Effector memory CD8-positive, alpha-beta T cell (primary cell): Measurements from ENCODE around the gene IDH1.

ENCODE experiments used
- ATAC-seq: fragments of 150-1000 bp; cut with Tn5 transposase; replicated peaks from 2 replicates; pipeline ENCODE4 v1.10.0; 2021; ENCODE audit warnings: mild to moderate bottlenecking, moderate library complexity
- DNase-seq, 3 experiments: peaks; one replicate each; pipeline ENCODE4 v3.0.0; 2021
- H3K27ac Mint-ChIP-seq, 2 donors: one replicate each; pipeline ENCODE4 v1.8.0; 2022; ENCODE audit warnings: mild to moderate bottlenecking in 2 of 2, mixed read lengths in 2 of 2, moderate library complexity in 2 of 2
- H3K27me3 Mint-ChIP-seq, 2 donors: one replicate each; pipeline ENCODE4 v1.8.0; 2022; ENCODE audit warnings: mixed read lengths in 2 of 2
- H3K36me3 Mint-ChIP-seq: one replicate; pipeline ENCODE4 v1.8.0; 2022; ENCODE audit warnings: mild to moderate bottlenecking, moderate library complexity, mixed read lengths; ENCODE audit not compliant: insufficient read depth
- H3K4me1 Mint-ChIP-seq, 2 donors: one replicate each; pipeline ENCODE4 v1.8.0; 2022; ENCODE audit warnings: low read depth in 2 of 2, mixed read lengths in 2 of 2
- H3K4me3 Mint-ChIP-seq, 2 donors: one replicate each; pipeline ENCODE4 v1.8.0; 2022; ENCODE audit warnings: mild to moderate bottlenecking in 2 of 2, mixed read lengths in 2 of 2, moderate library complexity in 2 of 2
- H3K9me3 Mint-ChIP-seq, 2 donors: one replicate each; pipeline ENCODE4 v1.8.0; 2022; ENCODE audit warnings: mixed read lengths in 2 of 2

The IDH1 gene

DNA sequence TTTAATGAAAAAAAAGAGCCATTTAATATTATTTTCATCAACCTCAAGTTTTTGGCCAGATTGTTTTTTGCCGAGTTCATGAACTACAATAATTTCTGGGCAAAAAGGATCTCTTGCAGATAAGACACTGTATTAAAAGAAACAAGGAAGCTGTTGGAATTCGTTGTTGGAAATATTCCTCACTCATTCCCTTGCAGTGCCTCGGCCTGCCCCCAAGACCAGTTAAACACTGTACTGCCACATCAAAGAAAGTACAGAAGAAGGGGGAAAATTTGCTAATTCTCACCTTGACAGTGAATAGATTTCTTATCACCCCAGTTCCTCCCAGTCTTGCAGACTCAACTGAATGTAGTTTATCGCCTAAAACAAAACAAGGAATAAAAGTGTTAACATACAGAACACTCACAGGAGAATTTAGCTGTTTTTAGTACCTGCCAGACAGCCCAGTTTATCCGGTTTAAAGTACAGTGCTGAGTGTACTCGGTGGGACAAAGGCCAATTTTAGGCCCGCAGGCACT, 1.2 kb downstream of the IDH1 start:
- DNase-seq: no peak
- peak overlapping the region in 1 of 2 donors; percentile 69 for H3K27ac Mint-ChIP-seq

DNA sequence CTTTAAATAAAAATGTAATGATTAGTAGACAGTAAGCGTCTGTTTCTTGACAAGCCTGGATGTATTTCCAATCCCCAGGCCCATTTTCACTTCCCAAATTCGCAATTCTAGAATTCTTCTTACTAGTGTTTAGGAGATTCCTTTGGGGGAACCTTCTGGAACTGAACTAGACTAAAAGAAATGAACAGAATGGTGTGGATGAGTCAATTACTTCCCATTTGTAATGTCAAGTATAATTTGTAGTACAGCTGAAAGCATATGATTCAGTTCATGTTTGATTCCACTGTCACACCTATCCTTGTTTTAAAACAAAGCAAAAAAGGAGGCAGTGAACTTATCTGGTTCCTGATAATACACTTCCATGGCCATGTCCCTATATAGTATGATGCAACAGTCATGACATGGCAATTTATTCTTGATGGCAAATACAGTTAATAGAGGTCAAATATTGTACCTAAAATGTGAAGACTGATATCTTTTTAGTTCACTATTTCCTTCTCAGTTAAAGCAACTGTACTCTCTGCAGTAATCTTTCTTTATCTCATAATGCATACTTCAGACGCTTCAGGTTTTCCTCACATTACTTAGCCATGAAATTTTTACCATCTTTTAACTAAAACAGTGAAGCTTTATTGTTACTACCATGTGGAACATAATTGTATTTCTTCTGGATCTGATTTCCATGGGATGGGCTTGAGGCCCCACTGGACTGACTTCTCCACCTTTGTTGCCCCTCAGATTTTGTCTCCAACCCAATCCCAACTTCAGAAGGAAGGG, 2.0 kb downstream of the IDH1 start:
- no peak for ATAC-seq

More for the DNA sequence above, 1.2 kb downstream of the IDH1 start:
- peaks cover 17 to 21% of the 10 kb centered on the region in 2 donors for H3K4me1 Mint-ChIP-seq
- H3K36me3 Mint-ChIP-seq: peaks cover 31% of the 10 kb centered on the region
- H3K9me3 Mint-ChIP-seq: no peaks in the 10 kb centered on the region
- peak overlapping the region; percentile 91 to 95 for H3K4me3 Mint-ChIP-seq
- no peaks in the 10 kb centered on the region for H3K27me3 Mint-ChIP-seq
- no peak for ATAC-seq

DNA sequence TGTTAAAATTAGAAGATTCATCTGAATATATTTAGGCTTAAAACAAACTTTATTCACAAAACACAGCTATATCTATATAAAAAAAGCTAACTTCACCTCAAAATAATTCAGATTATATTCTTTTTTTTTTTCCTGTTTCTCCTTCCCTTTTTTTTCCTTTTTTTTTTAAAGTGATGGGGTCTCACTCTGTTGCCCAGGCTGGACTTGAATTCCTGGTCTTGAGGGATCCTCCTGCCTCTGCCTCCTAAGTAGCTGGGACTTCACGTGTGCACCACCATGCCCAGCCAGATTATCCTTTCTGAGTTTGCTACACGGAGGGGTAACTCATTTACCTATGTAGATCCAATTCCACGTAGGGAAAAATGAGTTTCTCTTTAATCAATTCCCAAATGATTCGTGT, 3.8 kb downstream of the IDH1 start:
- no peak for ATAC-seq
- H3K27ac Mint-ChIP-seq: no peak overlapping the region
- peaks cover 52% of the 10 kb centered on the region for H3K36me3 Mint-ChIP-seq
- no peak overlapping the region for H3K4me3 Mint-ChIP-seq
- no peaks in the 10 kb centered on the region for H3K9me3 Mint-ChIP-seq
- peaks cover 17 to 21% of the 10 kb centered on the region in 2 donors for H3K4me1 Mint-ChIP-seq
- DNase-seq: no peak
- no peaks in the 10 kb centered on the region for H3K27me3 Mint-ChIP-seq

More for the DNA sequence above, 2.0 kb downstream of the IDH1 start:
- Mint-ChIP-seq H3K36me3 (peaks cover 38% of the 10 kb centered on the region), H3K4me1 (peaks cover 17 to 21% of the 10 kb centered on the region in 2 donors), H3K27ac (peak overlapping the region in 1 of 2 donors; percentile 69), H3K9me3 (no peaks in the 10 kb centered on the region), H3K27me3 (no peaks in the 10 kb centered on the region), H3K4me3 (peak overlapping the region in 1 of 2 donors; percentile 95)
- DNase-seq: no peak

DNA sequence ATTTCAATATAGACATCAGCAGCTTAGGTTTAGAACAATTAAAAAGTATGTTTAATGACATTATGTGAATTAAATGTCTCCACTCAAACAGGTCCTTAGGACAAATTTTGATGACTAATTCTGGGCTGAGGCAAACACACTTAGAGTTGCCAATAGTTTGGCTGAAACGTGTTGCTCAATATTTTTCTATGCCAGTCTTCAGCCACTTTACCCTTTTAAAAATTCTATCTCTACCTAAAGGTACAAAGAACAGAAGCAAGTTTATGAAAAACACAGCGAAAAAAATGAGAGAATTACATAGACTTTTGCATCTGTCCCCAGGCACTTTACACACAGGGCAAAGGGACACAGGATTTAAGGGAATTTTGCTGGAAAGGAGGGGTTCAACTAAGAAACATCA, 4.5 kb downstream of the IDH1 start:
- Mint-ChIP-seq H3K9me3 (no peaks in the 10 kb centered on the region), H3K4me1 (peaks cover 17% of the 10 kb centered on the region in 2 donors), H3K27me3 (no peaks in the 10 kb centered on the region), H3K27ac (no peak overlapping the region), H3K4me3 (no peak overlapping the region), H3K36me3 (peaks cover 53% of the 10 kb centered on the region)
- DNase-seq (no peak), ATAC-seq (no peak)

DNA sequence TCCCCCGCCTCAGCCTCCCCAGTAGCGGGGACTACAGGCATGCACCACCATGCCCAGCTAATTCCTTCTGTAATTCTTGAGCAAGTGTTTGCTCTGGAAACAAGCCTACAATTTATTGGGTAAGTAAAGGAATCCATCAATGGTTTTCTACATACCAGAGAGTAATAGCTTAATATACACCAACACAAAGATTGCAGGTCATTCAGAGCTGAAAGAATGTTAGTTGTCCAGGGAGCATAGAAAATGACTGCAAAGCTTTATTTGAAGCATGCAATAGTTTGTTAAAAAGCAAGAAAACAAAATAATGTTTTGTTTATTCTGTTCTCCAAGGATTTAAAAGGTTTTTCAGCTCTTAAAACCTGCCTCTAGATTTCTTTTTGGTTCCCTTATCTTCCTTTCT, 5.6 kb downstream of the IDH1 start:
- H3K4me1 Mint-ChIP-seq: peaks cover 8 to 11% of the 10 kb centered on the region in 2 donors
- peaks cover 50% of the 10 kb centered on the region for H3K36me3 Mint-ChIP-seq
- DNase-seq: no peak
- no peak overlapping the region for H3K4me3 Mint-ChIP-seq
- no peak for ATAC-seq
- no peak overlapping the region for H3K27ac Mint-ChIP-seq
- H3K9me3 Mint-ChIP-seq: no peaks in the 10 kb centered on the region
- no peaks in the 10 kb centered on the region for H3K27me3 Mint-ChIP-seq

DNA sequence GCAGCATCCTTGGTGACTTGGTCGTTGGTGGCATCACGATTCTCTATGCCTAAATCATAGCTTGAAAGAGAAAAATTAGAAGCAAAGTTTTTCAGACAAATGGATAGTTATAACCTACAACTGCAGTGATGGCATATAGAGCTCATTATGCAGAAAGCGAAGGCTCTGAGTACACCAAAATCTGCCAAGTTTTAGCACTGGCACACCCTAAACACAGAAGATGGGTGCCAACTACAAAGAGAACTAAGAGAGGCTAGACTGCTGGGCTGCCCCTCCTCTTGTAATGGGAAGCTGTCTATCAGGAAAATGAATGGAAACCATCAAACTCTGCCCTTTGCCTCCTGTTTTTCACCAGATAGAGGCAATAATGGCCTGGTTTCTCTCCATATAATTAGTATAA, 6.3 kb downstream of the IDH1 start:
- Mint-ChIP-seq H3K4me1 (peaks cover 5 to 7% of the 10 kb centered on the region in 2 donors), H3K4me3 (no peak overlapping the region), H3K36me3 (peaks cover 54% of the 10 kb centered on the region), H3K27ac (no peak overlapping the region), H3K9me3 (no peaks in the 10 kb centered on the region), H3K27me3 (no peaks in the 10 kb centered on the region)
- ATAC-seq (no peak), DNase-seq (no peak)

DNA sequence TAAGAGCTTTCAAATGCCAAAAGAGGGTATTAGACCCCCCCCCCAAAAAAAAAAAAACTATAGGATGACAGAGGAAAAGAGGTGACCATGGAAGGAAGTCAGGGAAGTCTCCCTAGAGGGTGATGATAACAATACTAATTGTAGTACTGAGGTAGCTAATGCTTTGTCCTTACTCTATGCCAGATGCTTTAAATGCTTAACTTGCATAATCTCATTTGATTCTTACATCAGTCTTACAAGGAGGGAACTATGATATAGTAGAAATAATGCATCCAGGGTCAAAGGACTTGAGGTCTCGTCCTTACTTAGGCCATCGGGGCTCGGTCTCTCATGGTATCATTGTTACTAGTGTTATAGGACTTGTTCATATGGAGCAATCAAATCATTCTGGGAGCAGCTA, 9.1 kb downstream of the IDH1 start:
- no peak overlapping the region for H3K4me3 Mint-ChIP-seq
- H3K4me1 Mint-ChIP-seq: no peaks in the 10 kb centered on the region
- no peak for DNase-seq
- peaks cover 58% of the 10 kb centered on the region for H3K36me3 Mint-ChIP-seq
- H3K27ac Mint-ChIP-seq: no peak overlapping the region
- no peaks in the 10 kb centered on the region for H3K9me3 Mint-ChIP-seq
- no peaks in the 10 kb centered on the region for H3K27me3 Mint-ChIP-seq
- ATAC-seq: no peak

DNA sequence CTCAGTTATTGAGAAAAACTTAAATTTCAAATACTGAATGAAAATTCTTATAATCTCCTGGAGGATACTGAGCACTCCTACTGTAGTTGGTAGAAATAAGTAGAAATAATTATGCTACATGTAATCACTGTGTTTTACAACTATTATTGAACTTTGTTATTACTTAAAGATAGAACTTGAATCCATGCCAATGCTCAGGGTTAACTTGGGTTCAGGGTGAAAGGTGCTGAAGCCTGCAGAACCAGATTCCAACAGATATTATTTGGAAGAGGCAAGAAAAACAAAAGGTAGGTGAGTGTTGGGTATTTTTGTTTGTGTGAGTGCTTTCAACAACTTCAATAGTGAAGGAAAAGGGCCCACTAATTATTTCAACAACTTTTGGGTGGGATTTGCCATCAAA, 10.4 kb downstream of the IDH1 start:
- Mint-ChIP-seq H3K9me3 (no peaks in the 10 kb centered on the region), H3K4me3 (no peak overlapping the region), H3K27me3 (no peaks in the 10 kb centered on the region), H3K27ac (no peak overlapping the region), H3K36me3 (peaks cover 54% of the 10 kb centered on the region), H3K4me1 (peaks cover 0 to 1% of the 10 kb centered on the region in 2 donors)
- no peak for ATAC-seq
- DNase-seq: no peak

DNA sequence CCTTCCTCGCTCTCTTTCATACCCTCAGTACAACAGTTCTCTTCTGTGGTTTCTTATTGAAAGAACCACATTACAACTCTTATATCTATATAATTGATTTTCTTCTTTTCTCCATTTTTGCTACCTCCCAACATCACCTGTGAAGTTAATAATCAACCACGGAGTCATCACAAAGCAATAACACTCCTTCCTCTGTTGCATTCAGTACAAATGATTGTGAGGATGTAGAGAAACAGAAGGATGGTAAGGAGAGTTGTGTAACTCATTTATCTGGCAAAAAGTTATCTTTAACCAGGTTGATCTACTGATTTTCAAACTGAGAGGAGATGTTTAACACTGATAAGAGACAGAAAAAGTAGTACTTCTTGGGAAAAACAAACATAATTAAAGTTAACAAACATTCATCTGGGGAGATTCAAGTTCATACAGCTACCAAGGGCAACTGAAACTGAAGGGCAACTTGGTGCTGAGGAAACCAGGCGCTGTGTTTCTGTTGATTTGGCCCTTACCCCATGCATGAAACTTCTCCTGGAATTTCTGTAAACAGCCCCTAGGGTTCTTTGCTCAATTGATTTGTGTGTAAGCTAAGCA, 14.2 kb downstream of the IDH1 start:
- Mint-ChIP-seq H3K4me1 (peaks cover 0 to 1% of the 10 kb centered on the region in 2 donors), H3K27ac (peak overlapping the region in 1 of 2 donors; percentile 8), H3K27me3 (no peaks in the 10 kb centered on the region), H3K4me3 (no peak overlapping the region), H3K9me3 (no peaks in the 10 kb centered on the region), H3K36me3 (peaks cover 46% of the 10 kb centered on the region)
- ATAC-seq (no peak), DNase-seq (no peak)

DNA sequence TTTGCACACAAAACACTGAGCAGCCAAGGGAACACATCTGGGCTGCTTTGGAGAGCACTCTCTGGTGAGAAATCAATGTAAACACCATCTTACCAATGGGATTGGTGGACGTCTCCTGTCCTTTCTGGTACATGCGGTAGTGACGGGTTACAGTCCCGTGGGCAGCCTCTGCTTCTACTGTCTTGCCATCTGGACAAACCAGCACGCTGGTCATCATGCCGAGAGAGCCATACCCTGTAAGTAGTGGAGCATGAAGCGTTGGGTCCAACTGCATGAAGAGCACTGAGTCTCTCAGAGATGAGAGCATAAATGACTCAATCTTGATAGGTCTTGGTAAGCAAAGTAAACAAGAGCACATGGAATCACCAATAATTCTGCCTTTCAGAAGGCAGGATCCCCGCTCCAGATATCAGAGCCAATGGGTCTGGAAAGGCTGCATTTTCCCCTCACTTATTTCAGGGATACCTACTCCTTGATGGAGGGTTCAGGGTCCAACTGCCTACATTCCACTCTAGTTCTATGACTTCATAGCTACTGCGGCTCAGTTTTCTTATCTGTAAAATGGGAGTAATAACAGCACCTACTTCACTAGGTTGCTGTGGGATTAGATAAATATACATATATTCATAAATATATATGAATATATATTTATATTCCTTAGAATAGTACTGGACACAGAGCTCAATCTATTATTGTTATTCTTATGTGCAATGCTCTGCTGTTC, 14.9 kb downstream of the IDH1 start:
- no peak overlapping the region for H3K27ac Mint-ChIP-seq
- DNase-seq: no peak
- no peak overlapping the region for H3K4me3 Mint-ChIP-seq
- peaks cover 0 to 1% of the 10 kb centered on the region in 2 donors for H3K4me1 Mint-ChIP-seq
- no peaks in the 10 kb centered on the region for H3K27me3 Mint-ChIP-seq
- no peaks in the 10 kb centered on the region for H3K9me3 Mint-ChIP-seq
- no peak for ATAC-seq
- peaks cover 52% of the 10 kb centered on the region for H3K36me3 Mint-ChIP-seq

DNA sequence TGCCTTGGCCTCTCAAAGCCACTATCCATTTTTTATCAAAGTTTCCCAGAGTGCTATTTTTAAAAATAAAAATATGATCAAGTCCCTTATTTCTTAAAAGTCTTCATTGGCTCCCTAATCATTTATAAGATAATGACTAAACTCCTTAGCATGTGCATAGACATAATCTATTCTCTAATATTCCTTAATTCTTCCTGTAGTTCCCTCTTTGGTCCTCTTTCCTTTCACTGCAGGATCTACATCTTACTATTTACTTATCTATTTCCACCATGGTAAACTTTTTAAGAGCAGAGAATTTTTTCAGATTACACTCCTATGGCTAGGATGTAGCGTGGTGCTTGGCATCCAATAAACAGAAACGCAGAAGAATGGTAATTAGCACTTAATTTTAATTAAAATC, 19.0 kb downstream of the IDH1 start:
- Mint-ChIP-seq H3K27me3 (no peaks in the 10 kb centered on the region), H3K4me1 (peaks cover 0 to 1% of the 10 kb centered on the region in 2 donors), H3K36me3 (peaks cover 34% of the 10 kb centered on the region), H3K27ac (no peak overlapping the region), H3K4me3 (no peak overlapping the region), H3K9me3 (no peaks in the 10 kb centered on the region)
- ATAC-seq (no peak), DNase-seq (no peak)

DNA sequence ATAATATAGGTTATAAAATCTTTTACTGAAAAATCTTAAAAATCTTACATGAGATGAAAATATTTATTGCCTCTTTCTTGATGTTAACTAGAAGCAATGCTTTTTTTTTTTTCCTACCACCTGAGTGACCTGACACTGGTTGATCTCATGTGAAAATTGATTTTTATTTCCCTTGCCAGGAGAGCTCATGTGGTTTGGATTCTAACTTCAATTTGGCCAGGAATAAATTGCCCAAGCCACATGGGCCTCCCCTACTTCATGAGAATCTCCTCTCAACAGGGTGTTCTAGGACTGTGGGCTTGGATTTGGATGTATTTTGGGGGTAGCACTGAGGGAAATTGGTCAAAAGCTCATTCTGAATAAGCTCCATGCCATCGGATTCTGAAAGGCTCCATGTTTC, 20.1 kb downstream of the IDH1 start:
- Mint-ChIP-seq H3K4me1 (peaks cover 0 to under 1% of the 10 kb centered on the region in 2 donors), H3K36me3 (peaks cover 31% of the 10 kb centered on the region), H3K27ac (no peak overlapping the region), H3K9me3 (no peaks in the 10 kb centered on the region), H3K4me3 (no peak overlapping the region), H3K27me3 (no peaks in the 10 kb centered on the region)
- no peak for DNase-seq
- ATAC-seq: no peak

DNA sequence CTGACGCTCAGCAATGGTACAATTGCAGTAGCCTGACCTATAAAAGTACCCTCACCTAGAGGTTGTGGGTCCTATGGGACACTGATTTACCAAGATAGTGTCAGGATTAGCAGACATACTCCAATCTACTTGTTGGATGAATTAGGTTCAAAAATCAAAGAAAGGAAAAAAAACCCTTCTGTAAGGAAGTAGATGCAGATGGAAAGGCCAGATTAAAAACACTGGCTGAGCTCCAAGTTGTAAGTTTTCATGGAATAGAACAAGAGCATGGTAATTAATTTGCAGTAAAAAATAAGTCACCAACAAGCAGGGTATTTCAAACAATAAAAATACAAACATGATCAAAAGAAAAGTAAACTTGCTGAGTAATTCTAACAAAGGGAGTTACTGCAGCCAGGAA, 26.4 kb downstream of the IDH1 start:
- H3K27ac Mint-ChIP-seq: no peak overlapping the region

More for the DNA sequence above, 26.4 kb downstream of the IDH1 start:
- no peaks in the 10 kb centered on the region for H3K36me3 Mint-ChIP-seq
- no peak overlapping the region for H3K4me3 Mint-ChIP-seq
- H3K27me3 Mint-ChIP-seq: no peaks in the 10 kb centered on the region
- H3K4me1 Mint-ChIP-seq: no peaks in the 10 kb centered on the region
- no peak for ATAC-seq
- H3K9me3 Mint-ChIP-seq: no peaks in the 10 kb centered on the region
- no peak for DNase-seq
